A549 (cell line): ENCODE data around the gene GGA2. TPM values are rescaled to one million over a fixed set of nuclear protein-coding genes. Genes with fewer than 3 reads are reported as not detected.
A peak's percentile ranks its signal among the peaks of the same experiment; 100 is the strongest.

Experiments used
- ATAC-seq, 2 experiments: fragments of 200-7000 bp in 1 of 2; fragments of >200 bp in 1 of 2; cut with Nextera tagmentation in 1 of 2; cut with Tn5 transposase in 1 of 2; 3 replicates each; pipeline versions ENCODE4 v1.8.0 to v1.9.1; 2018 to 2020; ENCODE audit warnings: mild to moderate bottlenecking in 1 of 2, moderate library complexity in 1 of 2
- CTCF ChIA-PET: fragments of 300-600 bp; sonication (Branson Sonifier 250); formaldehyde crosslinking; extraction: SDS; loops from one replicate; lab custom pipeline; 2021; ENCODE audit warnings: antibody characterized with exemption, inconsistent platforms; lab: Yijun Ruan, JAX
- POLR2A ChIA-PET: fragments of 350-600 bp; formaldehyde crosslinking; extraction: SDS; loops from one replicate; lab custom pipeline; 2021; ENCODE audit warnings: antibody characterized with exemption, inconsistent platforms; lab: Yijun Ruan, JAX
- DNase-seq, 2 experiments: peaks; one replicate each; pipeline versions ENCODE4 v3.0.0 to v3.0.0-alpha.2; 2011 to 2016; ENCODE audit warnings: low read depth in 1 of 2, low spot score in 1 of 2
- FAIRE-seq: peaks from 2 replicates; lab custom pipeline; 2011; peaks lifted over from hg19 to GRCh38; lab: Jason Lieb, UNC
- H3K27ac ChIP-seq, 2 experiments: fragments of >200 bp; sonication (Bioruptor Twin); formaldehyde crosslinking; 3 replicates each; pipeline ENCODE4 v1.5.1; 2016 to 2017
- H3K4me1 ChIP-seq: fragments of >200 bp; sonication (Bioruptor Twin); formaldehyde crosslinking; 3 replicates; pipeline ENCODE4 v1.6.1; 2016
- H3K4me2 ChIP-seq: fragments of >200 bp; sonication (Bioruptor Twin); formaldehyde crosslinking; 3 replicates; pipeline ENCODE4 v1.6.1; 2016
- H3K4me3 ChIP-seq: fragments of >200 bp; sonication (Bioruptor Twin); formaldehyde crosslinking; 3 replicates; pipeline ENCODE4 v1.5.1; 2016
- H3K9me3 ChIP-seq: fragments of >200 bp; sonication (Bioruptor Twin); formaldehyde crosslinking; 3 replicates; pipeline ENCODE4 v1.6.1; 2016
- CBX2 ChIP-seq: fragments of 200-600 bp; sonication (generic); IDR thresholded peaks from 2 replicates; pipeline ENCODE4 v1.6.1; 2016; ENCODE audit warnings: low read depth, mild to moderate bottlenecking, borderline replicate concordance
- CEBPB ChIP-seq, 2 experiments: fragments of >200 bp in 1 of 2; sonication (Bioruptor Twin) in 1 of 2; formaldehyde crosslinking in 1 of 2; IDR thresholded peaks; 2 replicates each; pipeline ENCODE4 v1.6.1; 2012 to 2016
- CHD2 ChIP-seq: fragments of 150-350 bp; IDR thresholded peaks from 2 replicates; pipeline ENCODE4 v1.6.1; 2014; ENCODE audit warnings: low read length; ENCODE audit not compliant: partially characterized antibody
- EHF ChIP-seq: fragments of 250-450 bp; sonication (Bioruptor Pico); IDR thresholded peaks from 2 replicates; pipeline ENCODE4 v1.5.0; 2020; ENCODE audit warnings: mild to moderate bottlenecking
- ESRRA ChIP-seq: fragments of 150-350 bp; IDR thresholded peaks from 2 replicates; pipeline ENCODE4 v1.6.1; 2014; ENCODE audit warnings: mild to moderate bottlenecking, low read length, borderline replicate concordance
- GATA3 ChIP-seq: IDR thresholded peaks from 2 replicates; pipeline ENCODE4 v1.6.1; 2012; ENCODE audit warnings: borderline replicate concordance
- HDAC2 ChIP-seq: fragments of 200-600 bp; sonication (generic); IDR thresholded peaks from 2 replicates; pipeline ENCODE4 v1.6.1; 2016
- HEYL ChIP-seq: fragments of 250-450 bp; sonication (Bioruptor Pico); IDR thresholded peaks from 2 replicates; pipeline ENCODE4 v1.8.0; 2021; ENCODE audit warnings: mild to moderate bottlenecking, moderate library complexity
- JUN ChIP-seq, 2 experiments: fragments of >200 bp; sonication (Bioruptor Twin); formaldehyde crosslinking; IDR thresholded peaks; 2 replicates in 1 of 2; 3 replicates in 1 of 2; pipeline ENCODE4 v1.6.1; 2016 to 2017
- JUNB ChIP-seq: fragments of >200 bp; sonication (Bioruptor Twin); formaldehyde crosslinking; IDR thresholded peaks from 2 replicates; pipeline ENCODE4 v1.6.1; 2016
- MAFK ChIP-seq: fragments of 450-650 bp; IDR thresholded peaks from 2 replicates; pipeline ENCODE4 v1.6.1; 2014; ENCODE audit not compliant: partially characterized antibody
- NFE2L2 ChIP-seq: fragments of 150-350 bp; conservative IDR thresholded peaks from 2 replicates; pipeline ENCODE4 v1.6.1; 2014; ENCODE audit warnings: low read length
- NPAS2 ChIP-seq: fragments of 250-450 bp; sonication (Bioruptor Pico); IDR thresholded peaks from 2 replicates; pipeline ENCODE4 v1.8.0; 2022; ENCODE audit warnings: mild to moderate bottlenecking, moderate library complexity, borderline replicate concordance
- POLR2A ChIP-seq: IDR thresholded peaks from 2 replicates; pipeline ENCODE4 v1.6.1; 2012; ENCODE audit warnings: mild to moderate bottlenecking, low read length
- RAD21 ChIP-seq, 2 experiments: fragments of >200 bp in 1 of 2; sonication (Bioruptor Twin) in 1 of 2; formaldehyde crosslinking in 1 of 2; IDR thresholded peaks in 1 of 2; conservative IDR thresholded peaks in 1 of 2; 2 replicates in 1 of 2; 3 replicates in 1 of 2; pipeline ENCODE4 v1.6.1; 2012 to 2018; ENCODE audit warnings: inconsistent platforms in 1 of 2
- RARB ChIP-seq: fragments of 250-450 bp; sonication (Bioruptor Pico); IDR thresholded peaks from 2 replicates; pipeline ENCODE4 v1.8.0; 2021; ENCODE audit warnings: mild to moderate bottlenecking, moderate library complexity
- RFX5 ChIP-seq: fragments of 450-650 bp; IDR thresholded peaks from 2 replicates; pipeline ENCODE4 v1.7.1; 2014; ENCODE audit warnings: antibody characterized with exemption, mild to moderate bottlenecking, moderate library complexity
- RNF2 ChIP-seq: fragments of 200-600 bp; sonication (generic); IDR thresholded peaks from 2 replicates; pipeline ENCODE4 v1.6.1; 2016; ENCODE audit warnings: low read depth, mild to moderate bottlenecking, antibody characterized with exemption, moderate library complexity, borderline replicate concordance
- TP53 ChIP-seq: fragments of 250-450 bp; sonication (Bioruptor Pico); IDR thresholded peaks from 2 replicates; pipeline ENCODE4 v1.5.0; 2021; ENCODE audit warnings: mild to moderate bottlenecking, moderate library complexity
- ZFP36 ChIP-seq: fragments of 450-650 bp; IDR thresholded peaks from 2 replicates; pipeline ENCODE4 v1.6.1; 2014; ENCODE audit warnings: borderline replicate concordance; ENCODE audit not compliant: partially characterized antibody
- ZSCAN20 ChIP-seq: fragments of 250-450 bp; sonication (Bioruptor Pico); IDR thresholded peaks from 2 replicates; pipeline ENCODE4 v1.8.0; 2022; ENCODE audit warnings: mild to moderate bottlenecking, moderate library complexity
- WGBS: methylation state at CpG from one replicate; pipeline ENCODE4 v1.1.6; 2017; ENCODE audit errors: missing lambda C conversion rate; 5-methylcytosine and 5-hydroxymethylcytosine counted together
- polyA plus RNA-seq, 4 experiments: library from polyadenylated mRNA; depleted of rRNA in 3 of 4; stranded (reverse); fragments of >200 nt; fragmentation: RNase III in 1 of 4; extraction: RNeasy Plus Mini Kit Qiagen cat#74134 plus additional on column Dnase treatment in 1 of 4; gene quantifications; 2 replicates in 3 of 4; 3 replicates in 1 of 4; pipeline ENCODE4 v1.2.3, GENCODE V29; 2011 to 2017
- TF ChIP-seq, protein P1 (sequence below): fragments of 250-450 bp; sonication (Bioruptor Pico); IDR thresholded peaks from 2 replicates; pipeline ENCODE4 v1.5.0; 2020; ENCODE audit warnings: low read depth, mild to moderate bottlenecking, moderate library complexity
- TF ChIP-seq, protein P2 (sequence below): fragments of >200 bp; sonication (Bioruptor Twin); formaldehyde crosslinking; IDR thresholded peaks from 3 replicates; pipeline ENCODE4 v1.6.1; 2016

Gene GGA2
- polyA plus RNA-seq, 2 of the 4 experiments (the other 2 are of a cell fraction): 33.1 to 57.9 TPM

DNA sequence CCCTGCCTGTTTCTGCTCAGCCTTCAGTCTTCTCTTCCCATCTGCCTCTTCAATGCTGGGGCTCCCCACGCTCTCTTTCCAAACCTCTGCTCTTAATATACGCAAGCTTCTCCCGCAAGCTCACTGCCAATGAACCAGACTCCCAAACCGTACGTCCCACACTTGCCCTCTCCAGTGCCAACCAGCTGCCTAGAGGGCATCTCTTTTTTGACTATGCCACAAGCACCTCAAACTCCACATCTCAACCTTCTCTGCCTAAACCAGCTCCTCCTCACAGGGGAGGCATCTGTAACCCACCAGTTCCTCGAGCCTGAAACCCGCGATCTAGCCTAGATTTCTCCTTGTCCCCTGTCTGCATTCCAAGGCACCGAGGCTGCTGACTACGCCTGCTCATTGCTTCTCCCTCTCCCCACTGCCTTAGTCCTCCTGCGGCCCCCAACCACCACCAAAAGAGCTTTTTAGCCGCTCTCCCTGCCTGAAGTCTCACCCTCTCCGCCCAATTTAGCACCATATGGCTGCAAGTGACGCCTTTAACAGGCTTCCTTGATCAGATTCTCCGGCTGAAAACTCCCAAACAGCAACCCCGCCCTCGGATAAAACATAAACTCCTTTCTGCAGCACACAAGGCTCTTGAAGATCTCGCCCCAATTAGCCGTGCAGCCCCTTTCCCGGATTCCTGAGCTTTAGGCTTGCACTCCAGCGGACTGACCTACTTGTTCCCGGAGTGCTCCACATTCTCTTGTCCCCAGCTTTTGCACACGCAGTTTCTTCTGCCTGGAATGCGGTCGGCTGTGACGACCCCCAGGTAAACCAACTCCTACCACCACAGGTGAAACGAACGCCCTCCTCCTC lies 1.5 kb downstream of the GGA2 start:
- CTCF ChIA-PET: interaction anchor here (0.7 to 1.5 kb wide), 2 partner anchors 31 to 74 kb away, joined by 3 read pairs; no protein-coding TSS in a partner anchor
- DNase-seq (no peak), ATAC-seq (no peak), FAIRE-seq (no peak)
- Histone ChIP-seq H3K4me1 (peaks cover 30% of the 10 kb centered on the region), H3K27ac (peak overlapping the region in 1 of 2 experiments; percentile 96; a peak in 4 of 6 replicates), H3K4me3 (peak overlapping the region; percentile 80), H3K9me3 (no peaks in the 10 kb centered on the region), H3K4me2 (peak overlapping the region; percentile 97)
- 91% methylated on average over 28 of the region's 28 CpGs for WGBS
- POLR2A ChIA-PET: no interaction called here
- TF ChIP-seq HEYL (CRISPR knock-in tag) (no peak), CBX2 (no peak), GATA3 (no peak), TP53 (CRISPR knock-in tag) (no peak), RFX5 (no peak)
- TF ChIP-seq, protein P1, sequence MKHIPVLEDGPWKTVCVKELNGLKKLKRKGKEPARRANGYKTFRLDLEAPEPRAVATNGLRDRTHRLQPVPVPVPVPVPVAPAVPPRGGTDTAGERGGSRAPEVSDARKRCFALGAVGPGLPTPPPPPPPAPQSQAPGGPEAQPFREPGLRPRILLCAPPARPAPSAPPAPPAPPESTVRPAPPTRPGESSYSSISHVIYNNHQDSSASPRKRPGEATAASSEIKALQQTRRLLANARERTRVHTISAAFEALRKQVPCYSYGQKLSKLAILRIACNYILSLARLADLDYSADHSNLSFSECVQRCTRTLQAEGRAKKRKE (CRISPR knock-in tag): no peak

DNA sequence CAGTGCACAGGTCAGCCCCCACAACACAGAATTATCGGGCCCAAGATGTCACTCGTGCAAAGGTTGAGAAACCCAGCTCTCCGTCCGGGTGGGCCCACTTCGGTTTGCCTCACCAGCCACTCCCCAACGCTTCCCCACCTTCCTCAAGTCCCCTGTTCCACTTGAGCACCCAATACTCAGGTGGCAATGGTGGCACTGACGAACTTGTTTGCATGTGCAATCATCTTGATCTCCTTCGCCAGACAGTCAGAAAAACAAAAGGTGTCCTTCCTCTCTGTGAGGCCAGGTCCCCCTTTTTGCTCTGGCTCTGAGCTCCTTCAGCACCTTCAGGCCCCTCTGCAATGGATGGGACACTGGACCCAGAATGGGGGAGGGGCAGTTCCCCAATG lies 3.7 kb downstream of the GGA2 start:
- Histone ChIP-seq H3K4me3 (no peak overlapping the region), H3K9me3 (no peaks in the 10 kb centered on the region), H3K4me2 (no peak overlapping the region), H3K4me1 (peaks cover 30% of the 10 kb centered on the region), H3K27ac (no peak overlapping the region)
- TF ChIP-seq CHD2: no peak
- TF ChIP-seq NFE2L2: no peak
- TF ChIP-seq, protein P2, sequence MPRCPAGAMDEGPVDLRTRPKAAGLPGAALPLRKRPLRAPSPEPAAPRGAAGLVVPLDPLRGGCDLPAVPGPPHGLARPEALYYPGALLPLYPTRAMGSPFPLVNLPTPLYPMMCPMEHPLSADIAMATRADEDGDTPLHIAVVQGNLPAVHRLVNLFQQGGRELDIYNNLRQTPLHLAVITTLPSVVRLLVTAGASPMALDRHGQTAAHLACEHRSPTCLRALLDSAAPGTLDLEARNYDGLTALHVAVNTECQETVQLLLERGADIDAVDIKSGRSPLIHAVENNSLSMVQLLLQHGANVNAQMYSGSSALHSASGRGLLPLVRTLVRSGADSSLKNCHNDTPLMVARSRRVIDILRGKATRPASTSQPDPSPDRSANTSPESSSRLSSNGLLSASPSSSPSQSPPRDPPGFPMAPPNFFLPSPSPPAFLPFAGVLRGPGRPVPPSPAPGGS: no peak
- TF ChIP-seq CEBPB (IDR thresholded peaks at IDR 0.05): no peak
- no peak for TF ChIP-seq RNF2
- TF ChIP-seq NPAS2: no peak
- no peak for TF ChIP-seq RARB (CRISPR knock-in tag)
- TF ChIP-seq EHF (CRISPR knock-in tag): no peak
- TF ChIP-seq HDAC2: no peak
- TF ChIP-seq ZSCAN20: no peak
- no peak for TF ChIP-seq JUN (IDR thresholded peaks at IDR 0.05)
- ATAC-seq (no peak), DNase-seq (no peak), FAIRE-seq (no peak)
- CTCF ChIA-PET: interaction anchor here (1.0 to 2.6 kb wide), 4 partner anchors 11 to 72 kb away, joined by 3 to 9 read pairs (median 5); no protein-coding TSS in a partner anchor
- 96% methylated on average over 8 of the region's 8 CpGs for WGBS
- POLR2A ChIA-PET: interaction anchor here (1.0 to 1.2 kb wide), 2 partner anchors 51 to 53 kb away, joined by 3 to 4 read pairs; partner anchors contain the start of genes EARS2 and UBFD1

DNA sequence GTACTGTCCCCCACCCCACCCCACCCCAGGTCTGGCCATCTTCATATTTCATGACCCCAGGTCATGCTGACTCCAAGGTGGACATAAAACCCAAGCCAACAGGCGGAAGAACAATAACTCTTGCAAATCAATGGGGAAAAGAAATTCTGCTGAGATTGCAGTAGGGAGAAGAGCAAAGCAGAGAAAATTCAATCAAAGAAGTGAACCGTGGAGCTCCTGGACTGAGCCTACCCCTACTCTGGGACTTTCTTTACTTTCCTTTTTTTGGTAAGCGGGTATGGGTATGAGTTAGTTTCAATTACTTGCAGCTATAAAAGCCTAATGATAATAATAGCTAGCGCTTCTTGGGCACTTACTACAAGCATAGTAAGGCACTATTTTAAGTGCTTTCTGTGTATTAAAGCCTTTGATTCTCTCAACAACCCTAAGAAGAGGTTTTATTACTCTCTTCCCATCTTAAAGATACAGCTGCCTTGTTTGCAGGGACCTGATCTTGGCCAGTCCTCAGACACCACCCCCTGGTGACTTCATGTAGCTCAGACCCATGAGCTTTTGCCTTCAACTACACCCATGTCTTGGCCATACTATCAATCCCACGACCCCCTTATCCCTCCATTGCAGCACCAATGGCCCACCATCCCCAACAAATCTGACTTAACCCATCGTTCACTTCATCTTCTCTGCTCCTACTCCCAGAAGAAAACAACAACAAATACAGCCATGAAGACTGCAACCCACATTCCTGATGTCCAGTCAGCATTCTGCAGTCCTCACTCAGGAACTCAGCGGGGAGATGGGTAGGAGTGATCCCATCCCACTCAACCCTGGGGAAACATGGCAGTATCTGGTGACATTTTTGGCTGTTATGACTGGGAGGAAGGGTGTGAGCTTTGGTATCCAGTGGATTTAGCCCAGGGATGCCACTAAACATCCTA lies 4.4 kb downstream of the GGA2 start:
- FAIRE-seq: no peak
- 90% methylated on average over 7 of the region's 7 CpGs for WGBS
- H3K4me1 ChIP-seq: peaks cover 30% of the 10 kb centered on the region
- no peak for ATAC-seq
- TF ChIP-seq RAD21 (conservative IDR thresholded peaks at IDR 0.05 in 1 of 2, IDR thresholded peaks at IDR 0.05 in 1 of 2): 0 out of 5 replicates have a peak, but pooled peaks of 1 of the 2 experiments have one; percentile 7
- TF ChIP-seq JUN (IDR thresholded peaks at IDR 0.05): no peak
- no peak for TF ChIP-seq POLR2A
- TF ChIP-seq ESRRA: no peak
- TF ChIP-seq ZFP36: no peak
- no peak for TF ChIP-seq HDAC2
- TF ChIP-seq JUNB: no peak
- TF ChIP-seq ZSCAN20: no peak
- TF ChIP-seq MAFK: peak; percentile 4
- POLR2A ChIA-PET: interaction anchor here (1.0 to 1.2 kb wide), 2 partner anchors 51 to 53 kb away, joined by 3 to 4 read pairs; partner anchors contain the start of genes EARS2 and UBFD1
- CTCF ChIA-PET: interaction anchor here (0.6 to 2.6 kb wide), 5 partner anchors 14 to 71 kb away, joined by 3 to 9 read pairs (median 3); partner anchors contain the start of genes EARS2 and UBFD1
- peak overlapping the region; percentile 44 for H3K4me2 ChIP-seq
- no peak for DNase-seq
- no peaks in the 10 kb centered on the region for H3K9me3 ChIP-seq
- no peak overlapping the region for H3K4me3 ChIP-seq
- no peak overlapping the region for H3K27ac ChIP-seq
